Endodermal cell (in vitro differentiated cells): ENCODE data around the gene SH3TC1. TPM values are rescaled to one million over a fixed set of nuclear protein-coding genes. Genes with fewer than 3 reads are reported as not detected.

ENCODE experiments used
- DNase-seq: peaks from one replicate; pipeline ENCODE4 v3.0.0-alpha.2; 2017
- H3K27ac ChIP-seq: 2 replicates; pipeline ENCODE4 v1.5.1; 2013; ENCODE audit warnings: mild to moderate bottlenecking, low read depth, low read length, moderate library complexity
- H3K27me3 ChIP-seq: 2 replicates; pipeline ENCODE4 v1.6.1; 2013; ENCODE audit warnings: mild to moderate bottlenecking, low read length, moderate library complexity; ENCODE audit not compliant: insufficient read depth, control insufficient read depth, poor library complexity, severe bottlenecking
- H3K36me3 ChIP-seq: 2 replicates; pipeline ENCODE4 v1.7.0; 2013; ENCODE audit warnings: mild to moderate bottlenecking, low read length, moderate library complexity; ENCODE audit not compliant: control insufficient read depth, insufficient read depth
- H3K4me1 ChIP-seq: one replicate; pipeline ENCODE4 v1.7.0; 2013; ENCODE audit warnings: low read length; ENCODE audit not compliant: control insufficient read depth, insufficient read depth
- H3K4me3 ChIP-seq: 2 replicates; pipeline ENCODE4 v1.5.1; 2013; ENCODE audit warnings: mild to moderate bottlenecking, low read length, moderate library complexity
- H3K9ac ChIP-seq: 2 replicates; pipeline ENCODE4 v1.6.1; 2013; ENCODE audit warnings: mild to moderate bottlenecking, low read length, moderate library complexity; ENCODE audit not compliant: poor library complexity, severe bottlenecking; ENCODE audit errors: extremely low read depth
- H3K9me3 ChIP-seq: 2 replicates; pipeline ENCODE4 v1.6.1; 2013; ENCODE audit warnings: mild to moderate bottlenecking, low read length, moderate library complexity; ENCODE audit not compliant: control insufficient read depth
- H3K27ac Mint-ChIP-seq: 2 replicates; pipeline ENCODE4 v1.8.0; 2020; ENCODE audit warnings: mixed read lengths
- H3K27me3 Mint-ChIP-seq: 2 replicates; pipeline ENCODE4 v1.8.0; 2021; ENCODE audit warnings: mild to moderate bottlenecking, mixed read lengths; ENCODE audit not compliant: insufficient read depth
- H3K36me3 Mint-ChIP-seq: 2 replicates; pipeline ENCODE4 v1.8.0; 2020; ENCODE audit warnings: low read depth, mixed read lengths
- H3K4me1 Mint-ChIP-seq: 2 replicates; pipeline ENCODE4 v1.8.0; 2020; ENCODE audit warnings: mixed read lengths
- H3K4me3 Mint-ChIP-seq: 2 replicates; pipeline ENCODE4 v1.8.0; 2020; ENCODE audit warnings: mild to moderate bottlenecking, moderate library complexity, mixed read lengths
- H3K9me3 Mint-ChIP-seq: 2 replicates; pipeline ENCODE4 v1.8.0; 2020; ENCODE audit warnings: mild to moderate bottlenecking, mixed read lengths
- WGBS, 2 experiments: methylation state at CpG; one replicate each; pipeline versions ENCODE4 v1.1.5 to v1.1.7; 2013; ENCODE audit warnings: missing lambda C conversion rate in 2 of 2, mixed read lengths in 1 of 2; ENCODE audit not compliant: insufficient coverage in 1 of 2, insufficient read length in 1 of 2; 5-methylcytosine and 5-hydroxymethylcytosine counted together
- total RNA-seq, 2 donors: library from RNA; stranded (reverse); fragmentation: NEBNext Ultra II Directional in 1 of 2; extraction: Animal tissue kit (Norgen Biotek cat#: 25700) in 1 of 2; gene quantifications; 2 replicates in 1 of 2; 3 replicates in 1 of 2; pipeline ENCODE4 v1.2.1, GENCODE V29; 2021
- TF ChIP-seq, protein P1 (sequence below): fragments of 200-600 bp; sonication (generic); conservative IDR thresholded peaks from 2 replicates; pipeline ENCODE4 v1.5.0; 2021; ENCODE audit warnings: antibody characterized with exemption, mild to moderate bottlenecking

The SH3TC1 gene
- total RNA-seq, 2 donors from 2014 or later, result 1.9 to 2.6 TPM

DNA sequence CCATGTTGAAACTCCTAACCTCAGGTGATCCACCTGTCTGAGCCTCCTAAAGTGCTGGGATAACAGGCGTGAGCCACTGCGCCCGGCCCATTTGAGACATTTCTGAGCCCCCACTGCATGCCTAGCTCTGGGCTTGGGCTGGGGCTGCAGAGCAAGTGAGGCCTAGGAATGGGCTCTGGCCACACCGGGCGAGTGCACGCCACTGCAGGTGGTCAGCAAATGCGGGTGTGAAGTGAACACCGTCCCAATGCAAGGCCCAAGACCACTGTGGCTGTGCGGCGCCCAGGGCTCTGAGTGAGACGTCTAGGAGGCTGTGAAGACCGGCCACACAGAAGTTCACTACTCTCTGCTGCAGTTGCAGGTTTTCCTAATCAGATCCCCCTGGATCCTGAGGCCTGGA is 9.5 kb downstream of the SH3TC1 start:
- H3K4me1 ChIP-seq, result no peaks in the 10 kb centered on the region
- H3K27ac ChIP-seq, result no peak overlapping the region
- H3K4me3 ChIP-seq, result no peak overlapping the region
- 92 to 94% methylated on average over 12 of the region's 12 CpGs for WGBS, 2 experiments
- H3K9ac ChIP-seq, result no peak overlapping the region
- no peak for DNase-seq
- Mint-ChIP-seq H3K4me3 (no peak overlapping the region), H3K36me3 (no peaks in the 10 kb centered on the region), H3K27me3 (no peaks in the 10 kb centered on the region), H3K9me3 (no peaks in the 10 kb centered on the region), H3K27ac (no peak overlapping the region), H3K4me1 (peaks cover 13% of the 10 kb centered on the region)
- H3K36me3 ChIP-seq, result no peaks in the 10 kb centered on the region
- no peaks in the 10 kb centered on the region for H3K27me3 ChIP-seq
- H3K9me3 ChIP-seq, result no peaks in the 10 kb centered on the region
- TF ChIP-seq, protein P1, sequence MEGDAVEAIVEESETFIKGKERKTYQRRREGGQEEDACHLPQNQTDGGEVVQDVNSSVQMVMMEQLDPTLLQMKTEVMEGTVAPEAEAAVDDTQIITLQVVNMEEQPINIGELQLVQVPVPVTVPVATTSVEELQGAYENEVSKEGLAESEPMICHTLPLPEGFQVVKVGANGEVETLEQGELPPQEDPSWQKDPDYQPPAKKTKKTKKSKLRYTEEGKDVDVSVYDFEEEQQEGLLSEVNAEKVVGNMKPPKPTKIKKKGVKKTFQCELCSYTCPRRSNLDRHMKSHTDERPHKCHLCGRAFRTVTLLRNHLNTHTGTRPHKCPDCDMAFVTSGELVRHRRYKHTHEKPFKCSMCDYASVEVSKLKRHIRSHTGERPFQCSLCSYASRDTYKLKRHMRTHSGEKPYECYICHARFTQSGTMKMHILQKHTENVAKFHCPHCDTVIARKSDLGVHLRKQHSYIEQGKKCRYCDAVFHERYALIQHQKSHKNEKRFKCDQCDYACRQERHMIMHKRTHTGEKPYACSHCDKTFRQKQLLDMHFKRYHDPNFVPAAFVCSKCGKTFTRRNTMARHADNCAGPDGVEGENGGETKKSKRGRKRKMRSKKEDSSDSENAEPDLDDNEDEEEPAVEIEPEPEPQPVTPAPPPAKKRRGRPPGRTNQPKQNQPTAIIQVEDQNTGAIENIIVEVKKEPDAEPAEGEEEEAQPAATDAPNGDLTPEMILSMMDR, result no peak

DNA sequence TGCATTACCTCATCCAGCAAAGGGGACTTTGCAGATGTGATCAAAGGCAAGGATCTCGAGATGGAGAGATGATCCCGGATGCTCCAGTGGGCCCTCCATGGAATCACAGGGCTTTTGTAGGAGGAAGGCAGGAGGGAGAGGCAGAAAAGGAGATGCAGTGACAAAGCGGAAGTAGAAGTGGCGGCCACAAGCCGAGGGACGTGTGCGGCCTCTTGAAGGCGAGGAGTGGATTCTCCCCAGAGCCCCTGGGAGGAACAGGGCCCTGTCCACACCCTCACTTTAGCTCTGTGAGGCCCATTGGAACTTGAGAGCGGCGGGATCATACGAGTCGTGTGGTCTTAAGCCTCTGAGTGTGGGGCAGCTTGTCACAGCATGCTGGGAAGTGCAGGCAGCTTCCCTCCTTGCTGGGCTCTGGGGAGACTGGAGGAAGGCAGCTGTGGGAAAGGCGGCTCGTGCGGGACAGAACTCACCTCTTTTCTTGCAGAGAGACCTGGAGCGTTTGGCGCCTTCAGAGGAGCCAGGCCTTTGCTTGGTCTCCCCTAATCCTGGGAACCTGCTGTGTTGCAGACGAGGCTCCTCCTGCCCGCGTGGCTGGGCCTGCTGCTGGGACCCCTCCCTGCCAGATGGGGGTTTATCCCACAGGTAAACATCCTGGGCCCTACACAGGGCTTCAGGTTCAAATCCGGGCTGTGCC is 10.2 kb downstream of the SH3TC1 start:
- TF ChIP-seq, protein P1, result no peak
- no peak overlapping the region for H3K4me3 Mint-ChIP-seq
- no peak overlapping the region for H3K27ac Mint-ChIP-seq

DNA sequence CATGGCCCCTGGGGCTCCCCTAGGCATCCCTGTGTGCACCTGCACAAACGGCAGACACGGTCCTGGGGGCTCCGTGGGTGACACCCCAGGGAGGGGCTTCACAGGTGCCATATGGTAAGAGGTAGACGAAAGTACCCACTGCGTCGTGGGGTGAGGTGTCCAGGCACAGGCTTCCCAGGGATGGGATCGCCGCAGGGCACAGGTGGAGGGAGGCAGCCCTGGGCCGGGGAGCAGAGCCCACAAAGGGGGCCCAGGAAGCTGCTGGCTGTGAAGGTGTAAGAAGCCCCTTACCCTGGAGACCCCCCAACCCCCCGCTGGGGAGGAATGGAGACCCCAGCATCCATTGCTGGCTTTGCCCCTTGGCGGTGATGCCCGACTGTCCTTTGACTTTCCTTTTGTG is 10.9 kb downstream of the SH3TC1 start:
- TF ChIP-seq, protein P1, result no peak
- Mint-ChIP-seq H3K27me3 (no peaks in the 10 kb centered on the region), H3K4me3 (no peak overlapping the region), H3K27ac (no peak overlapping the region), H3K9me3 (no peaks in the 10 kb centered on the region), H3K36me3 (no peaks in the 10 kb centered on the region), H3K4me1 (peaks cover 15% of the 10 kb centered on the region)
- H3K4me1 ChIP-seq, result no peaks in the 10 kb centered on the region
- H3K36me3 ChIP-seq, result no peaks in the 10 kb centered on the region
- H3K4me3 ChIP-seq, result no peak overlapping the region
- no peaks in the 10 kb centered on the region for H3K27me3 ChIP-seq
- H3K9ac ChIP-seq, result no peak overlapping the region
- no peaks in the 10 kb centered on the region for H3K9me3 ChIP-seq
- DNase-seq, result no peak
- WGBS, 2 experiments, result 86 to 92% methylated on average over 8 to 12 of the region's 12 CpGs
- H3K27ac ChIP-seq, result no peak overlapping the region

More for the DNA sequence above, 10.2 kb downstream of the SH3TC1 start:
- Histone ChIP-seq H3K9me3 (no peaks in the 10 kb centered on the region), H3K27ac (no peak overlapping the region), H3K9ac (no peak overlapping the region), H3K4me3 (no peak overlapping the region), H3K27me3 (no peaks in the 10 kb centered on the region), H3K4me1 (no peaks in the 10 kb centered on the region), H3K36me3 (no peaks in the 10 kb centered on the region)
- H3K9me3 Mint-ChIP-seq, result no peaks in the 10 kb centered on the region
- no peak for DNase-seq
- 79 to 83% methylated on average over 8 to 21 of the region's 21 CpGs for WGBS, 2 experiments
- peaks cover 13% of the 10 kb centered on the region for H3K4me1 Mint-ChIP-seq
- no peaks in the 10 kb centered on the region for H3K27me3 Mint-ChIP-seq
- no peaks in the 10 kb centered on the region for H3K36me3 Mint-ChIP-seq
